Spleen (tissue), 11 donors: Measurements from ENCODE around the gene STAT1. TPM values are rescaled to one million over a fixed set of nuclear protein-coding genes. Genes with fewer than 3 reads are reported as not detected.
A peak's percentile ranks its signal among the peaks of the same experiment; 100 is the strongest.

Source experiments
- DNase-seq: peaks from one replicate; pipeline ENCODE4 v3.0.0-alpha.2; 2020
- H3K27ac ChIP-seq, 8 donors: fragments of 200-600 bp; sonication (generic) in 7 of 8; 1 replicate in 4 of 8; 2 replicates in 4 of 8; pipeline versions ENCODE4 v1.5.0 to v1.8.0; 2016 to 2021; ENCODE audit warnings: inconsistent platforms in 4 of 8, mild to moderate bottlenecking in 4 of 8, moderate library complexity in 1 of 8
- H3K27me3 ChIP-seq, 7 donors: fragments of 200-600 bp; sonication (generic) in 6 of 7; replicated peaks in 1 of 7; 1 replicate in 4 of 7; 2 replicates in 3 of 7; pipeline versions ENCODE4 v1.5.0 to v1.8.0; 2016 to 2021; ENCODE audit warnings: inconsistent platforms in 3 of 7, mild to moderate bottlenecking in 1 of 7
- H3K36me3 ChIP-seq, 6 donors: fragments of 200-600 bp; sonication (generic) in 5 of 6; 1 replicate in 4 of 6; 2 replicates in 2 of 6; pipeline versions ENCODE4 v1.5.0 to v1.8.0; 2016 to 2021; ENCODE audit warnings: inconsistent platforms in 2 of 6
- H3K4me1 ChIP-seq, 6 donors: fragments of 200-600 bp; sonication (generic) in 5 of 6; 1 replicate in 3 of 6; 2 replicates in 3 of 6; pipeline versions ENCODE4 v1.5.0 to v1.8.0; 2016 to 2021; ENCODE audit warnings: inconsistent platforms in 3 of 6
- H3K4me3 ChIP-seq, 8 donors: fragments of 200-600 bp; sonication (generic) in 7 of 8; 1 replicate in 4 of 8; 2 replicates in 4 of 8; pipeline versions ENCODE4 v1.5.0 to v1.8.0; 2016 to 2021; ENCODE audit warnings: inconsistent platforms in 4 of 8, mild to moderate bottlenecking in 4 of 8, moderate library complexity in 2 of 8
- H3K9me3 ChIP-seq, 8 donors: fragments of 200-600 bp; sonication (generic) in 7 of 8; 1 replicate in 4 of 8; 2 replicates in 4 of 8; pipeline versions ENCODE4 v1.5.0 to v1.8.0; 2016 to 2021; ENCODE audit warnings: inconsistent platforms in 4 of 8
- POLR2A ChIP-seq, 3 donors: fragments of 450-650 bp; IDR thresholded peaks; one replicate each; pipeline ENCODE4 v1.5.1; 2017; ENCODE audit warnings: antibody characterized with exemption in 3 of 3, mild to moderate bottlenecking in 1 of 3
- POLR2AphosphoS5 ChIP-seq, 3 donors: sonication (generic); formaldehyde crosslinking; IDR thresholded peaks; one replicate each; pipeline ENCODE4 v1.5.1; 2017; ENCODE audit warnings: antibody characterized with exemption in 3 of 3
- WGBS, 5 donors: extraction: QIAGEN DNeasy Blood & Tissue Kit in 3 of 5; methylation state at CpG; one replicate each; pipeline versions ENCODE4 v1.1.5 to v1.1.7; 2013 to 2018; 5-methylcytosine and 5-hydroxymethylcytosine counted together
- intact Hi-C: fragments of 100-400 bp; cut with DNase I; formaldehyde crosslinking; loops from one replicate; pipeline ENCODE4 v1.15.0; 2023; ENCODE audit warnings: low total_unique reads
- polyA plus RNA-seq, 3 donors: library from polyadenylated mRNA; stranded (reverse); fragments of 200-250 nt; gene quantifications; one replicate each; pipeline ENCODE4 v1.2.1, GENCODE V29; 2013
- total RNA-seq, 7 donors: library from RNA; depleted of rRNA in 3 of 7; stranded (reverse); fragments of >200 nt in 3 of 7; fragmentation: NEBNext Ultra II Directional in 4 of 7; extraction: Animal tissue kit (Norgen Biotek cat#: 25700) in 4 of 7; gene quantifications; one replicate each; pipeline versions ENCODE4 v1.1.0 to v1.2.1, GENCODE V29; 2016 to 2021
- TF ChIP-seq, protein P1 (sequence below), 11 experiments: fragments of 200-600 bp in 7 of 11; fragments of 450-650 bp in 4 of 11; sonication (generic) in 4 of 11; IDR thresholded peaks in 8 of 11; conservative IDR thresholded peaks in 3 of 11; 1 replicate in 7 of 11; 2 replicates in 4 of 11; pipeline versions ENCODE4 v1.4.0 to v1.8.0; 2016 to 2021; ENCODE audit warnings: antibody characterized with exemption in 11 of 11, inconsistent platforms in 4 of 11, mild to moderate bottlenecking in 1 of 11
- donor health status: healthy with polysubstance abuse.
- donor health status: DM: no; HTN: no; CAD: no; lungs with moderate emphysema.
- donor health status: DM: no; HTN: no; CAD: no.
- donor health status: Bipolar disorder and iron deficiency.
- donor health status: healthy.
- donor health status: DM: no; HTN: no; CAD: no.
- donor health status: DM: yes; HTN: yes; CAD: no.

Gene STAT1
- total and polyA plus RNA-seq, 10 donors = 19.5 to 246 (median 119) TPM

DNA sequence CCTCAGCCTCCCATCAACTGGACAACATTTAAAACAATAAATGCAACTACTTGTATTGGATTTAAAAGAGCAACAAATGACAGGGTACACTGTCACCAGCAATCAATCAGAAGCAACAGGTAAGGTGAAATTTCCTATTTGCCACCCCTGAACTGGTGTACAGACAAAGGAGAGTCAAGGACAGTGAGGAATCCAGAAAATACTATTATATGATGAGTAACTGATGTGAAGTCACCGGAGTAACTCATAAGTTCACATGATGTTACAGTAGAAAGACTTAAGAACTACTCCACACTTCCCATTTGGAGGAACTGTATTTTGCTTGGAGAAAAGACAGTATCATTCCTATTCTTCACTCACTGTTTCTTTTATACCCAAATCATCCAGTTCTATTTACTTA is 4.1 kb upstream of the STAT1 start:
- DNase-seq = no peak
- Histone ChIP-seq H3K27me3 (no peaks in the 10 kb centered on the region), H3K4me3 (no peak overlapping the region), H3K4me1 (peaks cover 32 to 73% (median 52%) of the 10 kb centered on the region in 6 donors), H3K36me3 (no peaks in the 10 kb centered on the region), H3K9me3 (no peaks in the 10 kb centered on the region), H3K27ac (peak overlapping the region in 5 of 8 donors; percentile 17 to 96 (median 94))
- WGBS, 5 donors = 80 to 97% (median 90%) methylated on average over 1 of the region's 1 CpG
- TF ChIP-seq POLR2AphosphoS5 (IDR thresholded peaks at IDR 0.05) (no peak), POLR2A (IDR thresholded peaks at IDR 0.05) (no peak)
- TF ChIP-seq, protein P1, sequence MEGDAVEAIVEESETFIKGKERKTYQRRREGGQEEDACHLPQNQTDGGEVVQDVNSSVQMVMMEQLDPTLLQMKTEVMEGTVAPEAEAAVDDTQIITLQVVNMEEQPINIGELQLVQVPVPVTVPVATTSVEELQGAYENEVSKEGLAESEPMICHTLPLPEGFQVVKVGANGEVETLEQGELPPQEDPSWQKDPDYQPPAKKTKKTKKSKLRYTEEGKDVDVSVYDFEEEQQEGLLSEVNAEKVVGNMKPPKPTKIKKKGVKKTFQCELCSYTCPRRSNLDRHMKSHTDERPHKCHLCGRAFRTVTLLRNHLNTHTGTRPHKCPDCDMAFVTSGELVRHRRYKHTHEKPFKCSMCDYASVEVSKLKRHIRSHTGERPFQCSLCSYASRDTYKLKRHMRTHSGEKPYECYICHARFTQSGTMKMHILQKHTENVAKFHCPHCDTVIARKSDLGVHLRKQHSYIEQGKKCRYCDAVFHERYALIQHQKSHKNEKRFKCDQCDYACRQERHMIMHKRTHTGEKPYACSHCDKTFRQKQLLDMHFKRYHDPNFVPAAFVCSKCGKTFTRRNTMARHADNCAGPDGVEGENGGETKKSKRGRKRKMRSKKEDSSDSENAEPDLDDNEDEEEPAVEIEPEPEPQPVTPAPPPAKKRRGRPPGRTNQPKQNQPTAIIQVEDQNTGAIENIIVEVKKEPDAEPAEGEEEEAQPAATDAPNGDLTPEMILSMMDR (IDR thresholded peaks at IDR 0.05 in 8 of 11, conservative IDR thresholded peaks at IDR 0.05 in 3 of 11) = no peak
- intact Hi-C loops = no loop called here

DNA sequence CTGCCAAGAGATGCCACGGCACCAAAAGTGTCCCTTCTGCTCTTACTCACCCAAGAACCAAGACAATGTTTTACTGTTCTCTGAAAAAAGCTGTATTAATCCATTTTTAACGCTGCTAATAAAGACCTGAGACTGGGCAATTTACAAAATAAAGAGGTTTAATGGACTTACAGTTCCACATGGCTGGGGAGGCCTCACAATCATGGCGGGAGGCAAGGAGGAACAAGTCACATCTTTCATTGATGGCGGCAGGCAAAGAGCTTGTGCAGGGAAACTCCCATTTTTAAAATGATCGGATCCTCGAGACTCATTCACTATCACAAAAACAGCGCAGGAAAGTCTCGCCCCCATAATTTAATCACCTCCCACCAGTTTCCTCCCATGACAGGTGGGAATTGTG is 1.9 kb upstream of the STAT1 start:
- WGBS, 5 donors = 84 to 94% (median 89%) methylated on average over 8 of the region's 8 CpGs
- TF ChIP-seq POLR2AphosphoS5 (IDR thresholded peaks at IDR 0.05) (no peak), POLR2A (IDR thresholded peaks at IDR 0.05) (no peak)
- TF ChIP-seq, protein P1 (IDR thresholded peaks at IDR 0.05 in 8 of 11, conservative IDR thresholded peaks at IDR 0.05 in 3 of 11) = no peak
- H3K27me3 ChIP-seq = no peaks in the 10 kb centered on the region
- intact Hi-C loops = no loop called here
- H3K27ac ChIP-seq = peak overlapping the region in 7 of 8 donors; percentile 26 to 97 (median 96)
- H3K4me3 ChIP-seq = no peak overlapping the region
- H3K4me1 ChIP-seq = peaks cover 39 to 73% (median 56%) of the 10 kb centered on the region in 6 donors
- DNase-seq = no peak
- no peaks in the 10 kb centered on the region for H3K9me3 ChIP-seq
- H3K36me3 ChIP-seq = peaks cover 0 to 22% (median 5%) of the 10 kb centered on the region in 6 donors

DNA sequence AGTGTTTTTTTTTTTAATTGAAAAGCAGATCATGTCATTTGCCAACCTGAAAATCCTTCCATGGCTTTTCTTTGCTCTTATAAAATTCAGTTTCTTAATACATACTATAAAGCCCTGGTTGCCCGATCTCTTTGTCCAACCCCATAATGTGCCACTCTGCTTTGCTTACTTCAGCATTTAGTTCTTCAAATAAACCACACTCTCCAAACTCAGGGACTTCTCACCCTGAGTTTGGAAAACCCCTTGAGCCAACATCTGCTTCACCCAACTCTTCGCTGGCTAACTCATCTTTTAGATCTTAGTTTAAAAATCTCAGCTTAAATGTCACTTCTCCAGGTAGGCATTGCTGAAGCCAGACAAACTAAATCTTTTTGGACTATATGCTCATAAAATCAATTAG is 1.3 kb upstream of the STAT1 start:
- Histone ChIP-seq H3K27ac (peak overlapping the region; percentile 86 to 97 (median 95)), H3K9me3 (no peaks in the 10 kb centered on the region), H3K36me3 (peaks cover 0 to 28% (median 6%) of the 10 kb centered on the region in 6 donors), H3K4me1 (peaks cover 45 to 77% (median 61%) of the 10 kb centered on the region in 6 donors), H3K27me3 (no peaks in the 10 kb centered on the region), H3K4me3 (no peak overlapping the region)
- TF ChIP-seq POLR2A (IDR thresholded peaks at IDR 0.05) (no peak), POLR2AphosphoS5 (IDR thresholded peaks at IDR 0.05) (no peak)
- TF ChIP-seq, protein P1 (IDR thresholded peaks at IDR 0.05 in 8 of 11, conservative IDR thresholded peaks at IDR 0.05 in 3 of 11) = no peak
- no peak for DNase-seq
- intact Hi-C loops = no loop called here
- 61 to 75% (median 72%) methylated on average over 2 of the region's 2 CpGs for WGBS, 5 donors

DNA sequence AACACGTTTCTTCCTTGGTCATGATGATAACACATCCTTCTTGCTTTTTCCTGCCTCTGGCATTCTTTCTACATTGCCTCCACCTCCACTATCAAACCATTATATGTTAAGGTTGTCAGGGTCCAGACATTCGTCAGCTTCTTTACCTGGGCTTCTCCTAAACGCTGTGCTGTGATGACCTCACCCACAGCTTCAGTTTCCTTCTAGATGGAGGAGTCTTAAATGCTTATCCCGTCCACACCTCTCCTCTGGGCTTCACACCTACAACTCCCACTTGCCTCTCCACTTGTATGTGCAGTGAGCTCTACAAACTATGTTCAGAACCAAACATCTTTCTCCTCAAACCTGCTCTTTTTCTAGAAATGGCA is 666 bp upstream of the STAT1 start:
- Histone ChIP-seq H3K9me3 (no peaks in the 10 kb centered on the region), H3K36me3 (peaks cover 0 to 34% (median 9%) of the 10 kb centered on the region in 6 donors), H3K27me3 (no peaks in the 10 kb centered on the region), H3K4me3 (peak overlapping the region; percentile 88 to 99 (median 94)), H3K4me1 (peaks cover 43 to 78% (median 62%) of the 10 kb centered on the region in 6 donors), H3K27ac (peak overlapping the region; percentile 86 to 97 (median 95))
- DNase-seq = no peak
- TF ChIP-seq POLR2A (IDR thresholded peaks at IDR 0.05) = no peak
- intact Hi-C loops = no loop called here
- 35 to 47% (median 39%) methylated on average over 4 of the region's 4 CpGs for WGBS, 5 donors

DNA sequence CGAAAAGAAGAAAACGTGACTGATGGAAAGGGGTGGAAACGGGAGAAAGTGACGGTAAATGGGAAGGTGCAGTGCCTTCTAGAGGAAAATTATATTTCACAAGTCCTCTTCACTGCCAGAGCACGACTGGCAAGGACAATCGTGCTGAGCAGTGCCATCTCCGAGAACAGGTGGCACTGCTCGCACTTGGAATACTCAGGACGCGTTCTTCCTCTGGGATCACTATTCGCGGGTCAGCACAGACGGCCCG is 364 bp downstream of the STAT1 start:
- TF ChIP-seq POLR2AphosphoS5 (IDR thresholded peaks at IDR 0.05) (no peak), POLR2A (IDR thresholded peaks at IDR 0.05) (no peak)
- TF ChIP-seq, protein P1 (IDR thresholded peaks at IDR 0.05 in 8 of 11, conservative IDR thresholded peaks at IDR 0.05 in 3 of 11) = no peak
- intact Hi-C loops = no loop called here
- 0% methylated on average over 12 to 14 of the region's 14 CpGs for WGBS, 5 donors

More for the DNA sequence above, 364 bp downstream of the STAT1 start:
- Histone ChIP-seq H3K27me3 (no peaks in the 10 kb centered on the region), H3K4me3 (peak overlapping the region; percentile 88 to 99 (median 94)), H3K4me1 (peaks cover 47 to 78% (median 66%) of the 10 kb centered on the region in 6 donors), H3K27ac (peak overlapping the region; percentile 86 to 97 (median 95)), H3K36me3 (peaks cover 0 to 44% (median 17%) of the 10 kb centered on the region in 6 donors), H3K9me3 (no peaks in the 10 kb centered on the region)
- no peak for DNase-seq
